DND-41 (cell line): ENCODE measurements around the gene AFF2.

ENCODE experiments used
- EZH2 ChIP-seq: IDR thresholded peaks from 3 replicates; pipeline ENCODE4 v1.6.1; 2012; ENCODE audit warnings: borderline replicate concordance, low read depth, mild to moderate bottlenecking, moderate library complexity, low read length, inconsistent platforms; ENCODE audit not compliant: severe bottlenecking
- TF ChIP-seq, protein P1 (sequence below): IDR thresholded peaks from 2 replicates; pipeline ENCODE4 v1.5.1; 2012; ENCODE audit warnings: borderline replicate concordance, low read length, moderate library complexity, mild to moderate bottlenecking; ENCODE audit not compliant: poor library complexity, severe bottlenecking; ENCODE audit errors: extremely low read depth

- TF ChIP-seq, protein P1, sequence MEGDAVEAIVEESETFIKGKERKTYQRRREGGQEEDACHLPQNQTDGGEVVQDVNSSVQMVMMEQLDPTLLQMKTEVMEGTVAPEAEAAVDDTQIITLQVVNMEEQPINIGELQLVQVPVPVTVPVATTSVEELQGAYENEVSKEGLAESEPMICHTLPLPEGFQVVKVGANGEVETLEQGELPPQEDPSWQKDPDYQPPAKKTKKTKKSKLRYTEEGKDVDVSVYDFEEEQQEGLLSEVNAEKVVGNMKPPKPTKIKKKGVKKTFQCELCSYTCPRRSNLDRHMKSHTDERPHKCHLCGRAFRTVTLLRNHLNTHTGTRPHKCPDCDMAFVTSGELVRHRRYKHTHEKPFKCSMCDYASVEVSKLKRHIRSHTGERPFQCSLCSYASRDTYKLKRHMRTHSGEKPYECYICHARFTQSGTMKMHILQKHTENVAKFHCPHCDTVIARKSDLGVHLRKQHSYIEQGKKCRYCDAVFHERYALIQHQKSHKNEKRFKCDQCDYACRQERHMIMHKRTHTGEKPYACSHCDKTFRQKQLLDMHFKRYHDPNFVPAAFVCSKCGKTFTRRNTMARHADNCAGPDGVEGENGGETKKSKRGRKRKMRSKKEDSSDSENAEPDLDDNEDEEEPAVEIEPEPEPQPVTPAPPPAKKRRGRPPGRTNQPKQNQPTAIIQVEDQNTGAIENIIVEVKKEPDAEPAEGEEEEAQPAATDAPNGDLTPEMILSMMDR: no peak
- TF ChIP-seq EZH2: no peak
Observed at GRCh38 chrX:148600131-148600530, 99.7 kb downstream of the AFF2 start.
